ENCODE results near the gene ISYNA1.
A peak's percentile ranks its signal among the peaks of the same experiment; 100 is the strongest.

ISYNA1 gene

GRCh38 chr19:18466354-18466753, 28.4 kb upstream of the ISYNA1 start:
- H3K36me3 ChIP-seq (ENCODE audit: control insufficient read depth in 2 of 2, insufficient read depth in 2 of 2, low read length in 2 of 2) = peaks cover 0 to 5% of the 10 kb centered on the region in 2 donors
- H3K4me1 ChIP-seq (ENCODE audit: control insufficient read depth, insufficient read depth, low read length) = peaks cover 54% of the 10 kb centered on the region
- H3K27me3 ChIP-seq (ENCODE audit: control insufficient read depth in 1 of 2, insufficient read depth in 2 of 2, low read length in 2 of 2) = no peaks in the 10 kb centered on the region
- no peak overlapping the region for H3K9ac ChIP-seq (ENCODE audit: low read length in 2 of 2)
- no peak overlapping the region for H3K4me3 ChIP-seq (ENCODE audit: low read length in 2 of 2)
- H3K9me3 ChIP-seq (ENCODE audit: control insufficient read depth in 2 of 2, low read length in 2 of 2) = no peaks in the 10 kb centered on the region
- peak overlapping the region; percentile 81 for H3K27ac ChIP-seq (ENCODE audit: low read length)

- Histone ChIP-seq H3K4me3 (ENCODE audit: low read length in 2 of 2) (no peak overlapping the region), H3K27me3 (ENCODE audit: control insufficient read depth in 1 of 2, insufficient read depth in 2 of 2, low read length in 2 of 2) (no peaks in the 10 kb centered on the region), H3K27ac (ENCODE audit: low read length) (peak overlapping the region; percentile 81), H3K9ac (ENCODE audit: low read length in 2 of 2) (no peak overlapping the region), H3K9me3 (ENCODE audit: control insufficient read depth in 2 of 2, low read length in 2 of 2) (no peaks in the 10 kb centered on the region), H3K36me3 (ENCODE audit: control insufficient read depth in 2 of 2, insufficient read depth in 2 of 2, low read length in 2 of 2) (peaks cover 4 to 8% of the 10 kb centered on the region in 2 donors), H3K4me1 (ENCODE audit: control insufficient read depth, insufficient read depth, low read length) (peaks cover 58% of the 10 kb centered on the region)
These were observed 28.0 kb upstream of the ISYNA1 start for GRCh38 chr19:18465964-18466339.

GRCh38 chr19:18465214-18465963, 27.5 kb upstream of the ISYNA1 start:
- Histone ChIP-seq H3K27ac (ENCODE audit: low read length) (peak overlapping the region; percentile 81), H3K27me3 (ENCODE audit: control insufficient read depth in 1 of 2, insufficient read depth in 2 of 2, low read length in 2 of 2) (no peaks in the 10 kb centered on the region), H3K36me3 (ENCODE audit: control insufficient read depth in 2 of 2, insufficient read depth in 2 of 2, low read length in 2 of 2) (peaks cover 8 to 12% of the 10 kb centered on the region in 2 donors), H3K4me1 (ENCODE audit: control insufficient read depth, insufficient read depth, low read length) (peaks cover 61% of the 10 kb centered on the region), H3K4me3 (ENCODE audit: low read length in 2 of 2) (peak overlapping the region; percentile 46 to 60), H3K9ac (ENCODE audit: low read length in 2 of 2) (peak overlapping the region; percentile 51 to 54), H3K9me3 (ENCODE audit: control insufficient read depth in 2 of 2, low read length in 2 of 2) (no peaks in the 10 kb centered on the region)

- peak overlapping the region; percentile 81 for H3K27ac ChIP-seq (ENCODE audit: low read length)
- H3K27me3 ChIP-seq (ENCODE audit: control insufficient read depth in 1 of 2, insufficient read depth in 2 of 2, low read length in 2 of 2) = no peaks in the 10 kb centered on the region
- no peaks in the 10 kb centered on the region for H3K9me3 ChIP-seq (ENCODE audit: control insufficient read depth in 2 of 2, low read length in 2 of 2)
- peak overlapping the region; percentile 51 to 54 for H3K9ac ChIP-seq (ENCODE audit: low read length in 2 of 2)
- peaks cover 61% of the 10 kb centered on the region for H3K4me1 ChIP-seq (ENCODE audit: control insufficient read depth, insufficient read depth, low read length)
- peaks cover 10 to 12% of the 10 kb centered on the region in 2 donors for H3K36me3 ChIP-seq (ENCODE audit: control insufficient read depth in 2 of 2, insufficient read depth in 2 of 2, low read length in 2 of 2)
- peak overlapping the region; percentile 46 to 60 for H3K4me3 ChIP-seq (ENCODE audit: low read length in 2 of 2)
These were observed 26.7 kb upstream of the ISYNA1 start for GRCh38 chr19:18464646-18465045.

GRCh38 chr19:18461471-18461870, 23.5 kb upstream of the ISYNA1 start:
- peaks cover 12 to 14% of the 10 kb centered on the region in 2 donors for H3K36me3 ChIP-seq (ENCODE audit: control insufficient read depth in 2 of 2, insufficient read depth in 2 of 2, low read length in 2 of 2)
- no peaks in the 10 kb centered on the region for H3K9me3 ChIP-seq (ENCODE audit: control insufficient read depth in 2 of 2, low read length in 2 of 2)
- H3K4me1 ChIP-seq (ENCODE audit: control insufficient read depth, insufficient read depth, low read length) = peaks cover 63% of the 10 kb centered on the region
- no peak overlapping the region for H3K4me3 ChIP-seq (ENCODE audit: low read length in 2 of 2)
- H3K9ac ChIP-seq (ENCODE audit: low read length in 2 of 2) = no peak overlapping the region
- H3K27ac ChIP-seq (ENCODE audit: low read length) = peak overlapping the region; percentile 75
- no peaks in the 10 kb centered on the region for H3K27me3 ChIP-seq (ENCODE audit: control insufficient read depth in 1 of 2, insufficient read depth in 2 of 2, low read length in 2 of 2)

- Histone ChIP-seq H3K27ac (ENCODE audit: low read length) (peak overlapping the region; percentile 75), H3K9me3 (ENCODE audit: control insufficient read depth in 2 of 2, low read length in 2 of 2) (no peaks in the 10 kb centered on the region), H3K9ac (ENCODE audit: low read length in 2 of 2) (no peak overlapping the region), H3K27me3 (ENCODE audit: control insufficient read depth in 1 of 2, insufficient read depth in 2 of 2, low read length in 2 of 2) (no peaks in the 10 kb centered on the region), H3K4me3 (ENCODE audit: low read length in 2 of 2) (no peak overlapping the region), H3K36me3 (ENCODE audit: control insufficient read depth in 2 of 2, insufficient read depth in 2 of 2, low read length in 2 of 2) (peaks cover 14 to 15% of the 10 kb centered on the region in 2 donors), H3K4me1 (ENCODE audit: control insufficient read depth, insufficient read depth, low read length) (peaks cover 63% of the 10 kb centered on the region)
These were observed 23.0 kb upstream of the ISYNA1 start for GRCh38 chr19:18460900-18461299.

GRCh38 chr19:18457483-18458331, 19.8 kb upstream of the ISYNA1 start:
- H3K9me3 ChIP-seq (ENCODE audit: control insufficient read depth in 2 of 2, low read length in 2 of 2) = no peaks in the 10 kb centered on the region
- no peak overlapping the region for H3K9ac ChIP-seq (ENCODE audit: low read length in 2 of 2)
- H3K27ac ChIP-seq (ENCODE audit: low read length) = peak overlapping the region; percentile 55
- H3K4me3 ChIP-seq (ENCODE audit: low read length in 2 of 2) = no peak overlapping the region
- peaks cover 42% of the 10 kb centered on the region for H3K4me1 ChIP-seq (ENCODE audit: control insufficient read depth, insufficient read depth, low read length)
- H3K27me3 ChIP-seq (ENCODE audit: control insufficient read depth in 1 of 2, insufficient read depth in 2 of 2, low read length in 2 of 2) = no peaks in the 10 kb centered on the region
- H3K36me3 ChIP-seq (ENCODE audit: control insufficient read depth in 2 of 2, insufficient read depth in 2 of 2, low read length in 2 of 2) = peaks cover 14 to 18% of the 10 kb centered on the region in 2 donors

- peaks cover 42% of the 10 kb centered on the region for H3K4me1 ChIP-seq (ENCODE audit: control insufficient read depth, insufficient read depth, low read length)
- peaks cover 14 to 18% of the 10 kb centered on the region in 2 donors for H3K36me3 ChIP-seq (ENCODE audit: control insufficient read depth in 2 of 2, insufficient read depth in 2 of 2, low read length in 2 of 2)
- H3K9ac ChIP-seq (ENCODE audit: low read length in 2 of 2) = peak overlapping the region; percentile 6 to 13
- H3K9me3 ChIP-seq (ENCODE audit: control insufficient read depth in 2 of 2, low read length in 2 of 2) = no peaks in the 10 kb centered on the region
- H3K27me3 ChIP-seq (ENCODE audit: control insufficient read depth in 1 of 2, insufficient read depth in 2 of 2, low read length in 2 of 2) = no peaks in the 10 kb centered on the region
- H3K4me3 ChIP-seq (ENCODE audit: low read length in 2 of 2) = no peak overlapping the region
- peak overlapping the region; percentile 55 for H3K27ac ChIP-seq (ENCODE audit: low read length)
These were observed 19.0 kb upstream of the ISYNA1 start for GRCh38 chr19:18456974-18457373.

GRCh38 chr19:18456279-18456678, 18.3 kb upstream of the ISYNA1 start:
- H3K27ac ChIP-seq (ENCODE audit: low read length) = peak overlapping the region; percentile 55
- no peaks in the 10 kb centered on the region for H3K9me3 ChIP-seq (ENCODE audit: control insufficient read depth in 2 of 2, low read length in 2 of 2)
- H3K4me3 ChIP-seq (ENCODE audit: low read length in 2 of 2) = no peak overlapping the region
- H3K36me3 ChIP-seq (ENCODE audit: control insufficient read depth in 2 of 2, insufficient read depth in 2 of 2, low read length in 2 of 2) = peaks cover 9 to 17% of the 10 kb centered on the region in 2 donors
- peaks cover 38% of the 10 kb centered on the region for H3K4me1 ChIP-seq (ENCODE audit: control insufficient read depth, insufficient read depth, low read length)
- H3K9ac ChIP-seq (ENCODE audit: low read length in 2 of 2) = peak overlapping the region in 1 of 2 donors; percentile 6
- no peaks in the 10 kb centered on the region for H3K27me3 ChIP-seq (ENCODE audit: control insufficient read depth in 1 of 2, insufficient read depth in 2 of 2, low read length in 2 of 2)

GRCh38 chr19:18453269-18454024, 15.5 kb upstream of the ISYNA1 start:
- Histone ChIP-seq H3K27me3 (ENCODE audit: control insufficient read depth in 1 of 2, insufficient read depth in 2 of 2, low read length in 2 of 2) (no peaks in the 10 kb centered on the region), H3K4me3 (ENCODE audit: low read length in 2 of 2) (no peak overlapping the region), H3K9ac (ENCODE audit: low read length in 2 of 2) (no peak overlapping the region), H3K4me1 (ENCODE audit: control insufficient read depth, insufficient read depth, low read length) (peaks cover 24% of the 10 kb centered on the region), H3K9me3 (ENCODE audit: control insufficient read depth in 2 of 2, low read length in 2 of 2) (no peaks in the 10 kb centered on the region), H3K27ac (ENCODE audit: low read length) (no peak overlapping the region), H3K36me3 (ENCODE audit: control insufficient read depth in 2 of 2, insufficient read depth in 2 of 2, low read length in 2 of 2) (peaks cover 9 to 14% of the 10 kb centered on the region in 2 donors)
